8988T (cell line): ENCODE data around the gene OPCML.

Source experiments
- DNase-seq: peaks from one replicate; pipeline ENCODE4 v3.0.0; 2011

The OPCML gene

DNA sequence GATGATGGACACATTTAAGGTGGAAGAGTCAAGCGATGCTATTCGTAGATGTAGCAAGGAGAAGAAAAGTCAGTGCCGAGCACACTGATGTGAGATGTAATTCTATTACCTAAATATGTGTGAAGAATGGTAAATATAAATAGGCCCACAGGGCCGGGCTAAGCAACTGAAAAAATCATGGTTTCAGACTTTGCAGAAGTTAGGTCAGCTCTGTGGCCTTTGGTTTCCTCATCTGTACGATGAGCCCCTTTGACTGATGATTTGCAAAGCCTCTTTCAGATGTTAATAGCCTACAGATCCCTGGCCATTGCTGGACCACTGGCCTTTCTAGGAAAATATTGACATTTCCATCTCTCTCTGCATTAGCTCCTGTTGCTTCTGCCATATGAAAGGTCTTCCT is 570.8 kb downstream of the OPCML start:
- no peak for DNase-seq

DNA sequence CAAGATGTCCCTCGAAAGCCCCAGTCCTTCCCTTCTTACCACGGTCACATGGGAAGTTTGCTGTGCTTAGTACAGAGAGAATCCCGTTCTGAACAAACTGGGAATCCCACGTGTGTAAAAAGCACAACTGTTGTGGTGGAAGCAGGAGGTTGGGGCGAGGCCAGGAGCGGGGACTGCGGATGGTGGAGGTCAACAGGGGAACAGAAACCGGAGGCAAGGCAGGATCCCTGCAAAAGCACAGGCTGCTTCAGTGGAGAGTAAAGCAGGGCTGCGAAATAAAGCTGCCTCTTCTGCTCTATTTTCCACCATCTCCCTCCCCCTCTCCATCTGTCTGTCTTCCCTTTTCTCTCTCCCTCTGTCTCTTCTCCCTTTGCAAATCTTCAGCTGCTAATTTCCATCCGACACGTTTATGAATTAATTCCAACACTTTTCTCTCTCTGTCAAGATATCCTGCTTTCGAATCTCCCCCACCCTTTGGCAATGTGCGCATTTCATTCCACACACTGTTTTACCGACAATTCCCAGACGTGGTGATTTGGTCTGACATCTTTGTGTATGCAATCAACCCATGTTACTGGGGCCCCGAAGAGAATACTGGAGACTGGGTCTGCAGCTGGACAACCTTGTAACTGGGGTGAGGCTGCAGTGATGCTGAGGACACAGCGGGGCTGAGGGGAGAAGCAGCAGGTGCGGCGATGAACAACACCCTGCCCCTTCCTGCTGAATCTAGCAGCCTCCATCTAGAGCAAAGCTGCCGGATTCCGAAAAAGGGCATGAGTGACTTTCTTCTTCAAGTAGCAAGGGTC is 571.8 kb downstream of the OPCML start:
- no peak for DNase-seq

- no peak for DNase-seq
Observed at GRCh38 chr11:132959693-132960092, 572.6 kb downstream of the OPCML start.

DNA sequence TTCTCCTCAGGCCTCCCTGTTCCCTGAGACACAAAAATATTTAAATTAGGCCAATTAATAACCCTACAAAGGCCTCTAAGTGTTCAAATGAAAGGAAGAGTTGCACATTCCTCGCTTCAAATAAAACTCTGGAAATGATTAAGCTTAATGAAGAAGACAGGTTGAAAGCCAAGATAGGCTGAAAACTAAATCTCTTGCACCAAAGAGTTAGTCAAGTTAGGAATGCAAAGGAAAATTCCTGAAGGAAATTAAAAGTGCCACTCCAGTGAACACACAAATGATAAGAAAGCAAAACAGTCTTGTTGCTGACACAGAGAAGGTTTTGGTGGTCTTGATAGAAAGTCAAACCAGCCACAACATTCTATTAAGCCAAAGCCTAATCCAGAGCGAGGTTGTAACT is 574.4 kb downstream of the OPCML start:
- DNase-seq = no peak

DNA sequence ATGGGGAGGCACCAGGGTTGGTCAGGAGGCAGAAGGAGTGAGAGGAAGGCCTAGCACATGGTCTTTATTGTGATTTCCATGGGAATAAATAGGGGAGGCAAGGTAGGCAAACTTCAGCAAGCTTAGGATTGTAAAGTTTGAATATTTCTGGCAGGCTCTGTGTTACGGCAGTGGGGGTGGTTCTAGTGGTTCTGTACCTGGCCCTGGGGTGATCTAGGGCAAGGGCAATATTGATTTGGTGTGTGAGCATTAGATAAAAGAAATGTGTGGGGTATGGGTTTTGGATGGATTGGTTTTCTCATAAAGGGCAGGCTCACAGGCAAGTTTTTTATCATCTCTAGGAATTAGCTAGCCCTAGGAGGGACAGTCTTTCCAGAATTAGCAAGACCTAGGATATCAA is 584.0 kb downstream of the OPCML start:
- no peak for DNase-seq

DNA sequence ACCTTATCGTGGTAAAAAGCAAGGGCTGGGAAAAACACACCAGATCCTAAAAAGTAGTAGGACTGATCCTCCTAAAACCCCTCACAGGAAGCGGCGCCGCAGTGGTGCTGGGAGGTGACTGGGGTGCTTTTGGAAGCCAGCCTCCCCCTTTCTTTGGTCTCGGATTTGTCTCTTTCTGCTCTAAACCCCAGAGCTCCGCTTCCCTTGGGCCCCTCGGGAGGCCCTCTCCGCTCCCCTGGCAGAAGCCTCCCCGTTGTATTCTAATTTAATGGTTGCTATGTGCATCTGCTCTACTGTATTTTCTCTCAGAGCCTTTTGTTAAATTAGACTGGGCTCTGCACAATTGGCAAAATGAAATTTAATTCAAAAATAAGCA is 587.7 kb downstream of the OPCML start:
- DNase-seq = no peak

- no peak for DNase-seq
Observed at GRCh38 chr11:132943706-132944568, 588.4 kb downstream of the OPCML start.

DNA sequence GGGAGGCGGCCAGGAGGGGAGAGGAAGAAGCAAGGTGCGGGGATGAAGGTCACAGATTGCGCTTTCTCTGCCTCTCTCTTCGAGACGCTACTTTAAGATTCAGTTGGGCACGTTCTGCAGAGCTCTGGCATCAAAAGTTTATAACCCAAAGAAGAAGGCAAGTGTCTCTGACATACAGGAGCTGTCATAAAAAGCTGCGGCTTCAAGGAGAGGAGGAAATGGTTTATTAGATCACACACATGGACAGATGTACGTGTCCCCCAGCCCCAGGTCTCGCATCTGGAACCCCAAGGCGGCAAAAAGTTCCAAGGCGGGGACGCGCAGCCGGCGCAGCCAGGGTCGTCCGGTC is 589.0 kb downstream of the OPCML start:
- DNase-seq = no peak

DNA sequence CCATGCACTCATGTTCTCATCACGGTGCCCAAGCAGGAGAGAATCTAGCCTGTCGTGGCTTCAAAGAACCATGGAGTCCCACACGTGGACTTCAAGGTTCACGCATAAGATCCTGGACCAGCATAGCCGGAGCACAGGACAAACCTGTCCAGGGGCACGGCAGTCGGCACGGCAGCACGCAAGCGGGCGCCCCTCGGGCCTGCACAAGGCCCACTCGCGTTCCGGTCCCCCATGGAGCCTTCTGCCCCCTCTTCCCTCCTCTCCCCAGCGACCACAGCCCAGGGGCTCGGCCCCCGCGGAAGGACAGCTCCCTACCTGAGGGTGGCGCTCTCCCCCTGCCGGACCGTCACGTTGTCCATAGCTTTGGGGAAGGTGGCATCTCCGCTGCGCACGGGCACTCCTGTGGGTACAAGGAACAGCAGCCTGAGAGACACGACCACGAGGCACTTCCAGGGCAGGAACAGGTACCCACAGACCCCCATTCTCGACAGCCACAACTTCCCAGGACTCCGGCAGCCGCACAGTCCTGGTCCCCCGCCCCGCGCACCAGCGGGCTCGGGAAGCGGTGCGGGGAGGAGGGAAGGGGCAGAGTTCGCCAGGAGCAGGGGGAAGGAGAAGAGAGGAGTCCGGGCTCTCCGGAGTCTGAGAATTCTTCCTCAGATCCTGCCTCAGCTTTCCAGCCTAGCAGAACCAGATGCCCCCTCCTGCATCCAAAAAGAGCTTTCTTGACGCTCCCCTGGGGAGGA is 589.5 kb downstream of the OPCML start:
- DNase-seq = no peak

- no peak for DNase-seq
Observed at GRCh38 chr11:132941761-132942160, 590.5 kb downstream of the OPCML start.

- no peak for DNase-seq
Observed at GRCh38 chr11:132941024-132941646, 591.2 kb downstream of the OPCML start.

DNA sequence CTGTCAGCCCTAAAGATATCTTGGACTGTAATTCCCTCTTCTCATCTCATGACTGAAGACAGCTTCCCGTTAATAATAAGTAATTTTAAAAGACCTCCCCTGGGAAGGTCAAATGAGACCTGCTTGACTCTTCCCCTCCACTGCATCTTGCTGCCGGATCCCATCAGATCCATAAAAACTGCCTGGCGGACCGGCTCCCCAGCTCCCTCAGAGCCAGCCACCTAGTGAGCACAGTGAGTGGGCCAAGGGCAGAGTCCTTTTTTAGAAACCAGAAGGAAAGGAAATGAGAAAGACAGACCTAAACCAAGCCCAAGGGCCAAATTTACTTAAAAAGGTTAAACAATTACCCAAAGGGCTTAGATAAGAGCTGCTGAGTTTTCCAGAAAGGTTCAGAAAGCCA is 595.3 kb downstream of the OPCML start:
- no peak for DNase-seq

DNA sequence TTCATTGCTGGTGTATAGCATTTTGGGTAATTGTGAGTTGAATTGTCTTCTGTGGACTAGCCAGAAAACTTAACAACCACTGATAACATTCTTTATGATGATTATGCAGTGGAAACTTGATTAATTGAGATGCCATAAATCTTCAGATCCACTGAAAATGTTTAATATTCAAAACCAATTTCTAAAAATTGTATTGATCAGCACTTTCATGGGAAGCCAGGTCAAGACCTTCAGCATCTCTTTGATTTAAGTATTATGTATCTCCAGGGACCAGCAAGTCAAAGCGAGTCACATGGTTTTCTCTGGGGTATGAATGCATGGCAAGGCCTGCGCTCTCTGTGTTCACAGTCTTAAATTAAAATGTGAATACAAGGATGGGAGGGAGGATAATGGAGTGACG is 596.9 kb downstream of the OPCML start:
- no peak for DNase-seq

GRCh38 chr11:132933703-132934102 is 598.6 kb downstream of the OPCML start:
- DNase-seq = no peak

DNA sequence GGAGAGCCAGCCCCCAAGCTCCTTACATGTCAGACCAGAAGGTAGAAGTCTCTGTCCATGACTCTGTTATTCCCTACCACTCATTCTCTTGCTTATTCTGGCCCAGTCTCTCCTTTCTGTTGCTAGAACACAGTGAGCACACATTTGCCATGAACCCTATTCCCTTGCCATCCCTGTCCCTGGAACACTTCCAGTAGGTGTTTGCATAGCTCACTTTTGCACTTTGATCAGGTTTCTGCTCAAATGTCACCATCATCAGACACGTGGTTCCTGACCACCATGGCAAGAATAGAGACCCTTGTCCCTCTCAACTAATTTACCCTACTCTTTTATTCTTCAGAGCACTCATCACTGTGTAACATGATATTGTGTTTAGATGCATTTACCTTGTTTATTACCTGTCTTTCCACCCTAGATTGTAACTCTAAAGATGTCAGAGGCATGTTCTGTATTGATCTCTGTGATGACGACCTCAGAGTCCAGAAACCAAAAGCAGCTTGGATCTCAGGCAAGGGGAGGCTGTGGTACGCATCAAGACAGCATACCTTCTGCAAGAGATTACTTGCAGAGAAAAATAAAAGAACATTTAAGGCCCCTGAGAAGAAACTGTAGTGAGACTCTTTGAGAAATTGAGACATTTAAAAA is 606.4 kb downstream of the OPCML start:
- no peak for DNase-seq

DNA sequence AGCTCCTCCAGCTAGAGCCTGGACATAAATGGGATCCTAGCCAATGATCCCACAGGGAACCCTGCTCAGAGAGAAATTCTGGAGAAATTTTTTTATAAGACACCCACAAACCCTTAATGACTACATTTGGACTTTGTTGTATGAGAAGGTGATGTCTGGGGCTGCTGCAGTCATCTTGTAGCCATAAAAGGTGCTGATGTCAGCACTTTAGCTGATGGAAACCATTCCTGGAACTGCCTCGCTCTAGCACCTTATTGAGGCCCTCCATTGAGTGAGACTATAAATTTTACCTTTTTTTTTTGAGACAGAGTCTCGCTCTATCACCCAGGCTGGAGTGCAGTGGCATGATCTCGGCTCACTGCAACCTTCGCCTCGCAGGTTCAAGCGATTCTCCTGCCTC is 610.7 kb downstream of the OPCML start:
- no peak for DNase-seq

- DNase-seq = no peak
Observed at GRCh38 chr11:132920451-132921096, 611.7 kb downstream of the OPCML start.

DNA sequence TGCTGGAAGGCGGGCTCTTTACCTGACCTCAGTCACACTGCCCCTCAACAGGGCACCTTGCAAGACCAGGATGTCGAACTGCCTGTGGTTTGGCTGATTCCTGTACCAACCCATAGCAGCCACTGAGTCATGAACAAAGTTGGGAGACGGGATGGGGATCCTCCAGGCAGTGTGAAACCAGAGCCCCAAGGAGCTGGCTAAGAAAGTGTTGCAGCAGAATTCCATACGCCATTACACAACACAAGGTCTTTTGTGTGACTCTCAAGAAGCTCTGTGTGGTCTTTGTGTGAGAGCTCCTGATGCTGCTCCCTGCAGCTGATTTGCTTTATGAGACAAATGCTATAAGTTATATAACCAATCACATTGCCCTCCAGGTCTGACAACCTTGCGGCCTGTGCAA is 617.7 kb downstream of the OPCML start:
- no peak for DNase-seq

- no peak for DNase-seq
Observed at GRCh38 chr11:132913886-132914285, 618.4 kb downstream of the OPCML start.

- DNase-seq = no peak
Observed at GRCh38 chr11:132913295-132913694, 619.0 kb downstream of the OPCML start.

DNA sequence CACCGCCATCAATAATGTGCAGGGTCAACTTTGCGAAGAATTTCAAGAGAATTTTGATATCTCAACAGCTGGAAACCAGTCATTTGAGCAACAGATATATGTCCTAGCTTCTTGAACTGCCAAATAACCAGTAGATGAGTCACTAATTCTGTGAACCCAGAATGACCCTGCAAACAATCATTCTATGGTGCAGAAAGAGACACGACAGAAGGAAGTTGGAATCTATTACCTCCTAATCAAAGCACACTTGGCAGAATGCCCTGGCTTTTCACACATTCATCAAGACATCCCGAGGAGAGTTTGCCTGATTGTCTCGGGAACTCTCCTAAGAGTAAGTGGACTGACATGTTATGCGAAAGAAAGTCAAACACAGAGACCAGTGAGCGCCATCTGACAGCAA is 621.1 kb downstream of the OPCML start:
- no peak for DNase-seq
